DMS53 (cell line): ENCODE results near the gene OSCAR.
A peak's percentile ranks its signal among the peaks of the same experiment; 100 is the strongest.
"Not testable (repeated sequence)": the region's sequence is repeated elsewhere in the genome, so short reads cannot be mapped to it uniquely, and the experiment has no call there.

ENCODE experiments used
- DNase-seq: peaks from one replicate; lab custom pipeline; 2025; lab: John Stamatoyannopoulos, UW

The OSCAR gene

DNA sequence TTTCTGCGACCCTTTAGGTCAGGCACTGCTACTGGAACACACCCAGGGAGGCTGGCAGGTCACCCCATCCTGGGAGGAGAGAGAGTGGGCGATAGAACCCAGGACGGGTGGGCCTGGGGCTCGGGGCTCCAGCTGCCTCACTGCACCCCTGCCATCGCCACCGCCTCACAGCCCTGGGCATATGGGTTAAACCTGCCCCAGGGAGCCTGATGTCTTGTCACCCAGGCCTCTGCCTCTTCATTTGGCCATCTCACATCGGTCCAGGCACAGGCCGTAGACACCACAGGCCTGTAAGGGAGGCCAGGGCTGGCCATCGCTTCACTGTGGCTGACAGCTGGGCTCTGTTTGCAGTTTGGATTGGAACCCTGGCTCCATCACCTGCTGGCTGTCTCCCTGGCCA is 25.1 kb upstream of the OSCAR start:
- no peak for DNase-seq

DNA sequence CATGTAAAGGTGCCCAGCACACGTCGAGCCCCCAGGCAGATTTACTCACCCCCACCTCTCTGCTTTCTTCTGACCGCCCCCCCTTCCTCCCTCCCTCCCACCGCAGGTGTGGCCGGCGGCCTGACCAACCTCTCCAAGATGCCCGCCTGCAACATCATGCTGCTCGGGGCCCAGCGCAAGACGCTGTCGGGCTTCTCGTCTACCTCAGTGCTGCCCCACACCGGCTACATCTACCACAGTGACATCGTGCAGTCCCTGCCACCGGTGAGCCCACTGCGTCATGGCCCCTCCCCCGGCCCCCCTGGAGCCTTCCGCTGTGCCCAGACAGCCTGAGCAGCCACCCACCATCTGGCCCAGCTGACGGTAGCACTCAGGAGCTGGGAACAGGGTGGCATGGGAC is 23.8 kb upstream of the OSCAR start:
- no peak for DNase-seq

DNA sequence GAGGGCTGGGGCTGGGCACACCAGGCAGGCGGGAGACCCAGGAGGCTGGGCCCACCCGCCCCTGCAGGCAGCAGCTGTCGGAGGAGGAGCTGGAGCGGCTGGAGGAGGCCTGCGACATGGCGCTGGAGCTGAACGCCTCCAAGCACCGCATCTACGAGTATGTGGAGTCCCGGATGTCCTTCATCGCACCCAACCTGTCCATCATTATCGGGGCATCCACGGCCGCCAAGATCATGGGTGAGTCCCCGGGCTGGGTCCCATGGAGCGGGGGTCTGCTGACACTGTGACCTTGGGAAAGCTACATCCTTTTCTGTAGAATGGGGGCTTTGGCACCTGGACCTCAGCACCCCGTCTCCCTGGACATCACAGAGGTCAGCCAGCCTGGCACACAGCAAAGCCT is 23.1 kb upstream of the OSCAR start:
- no peak for DNase-seq

DNA sequence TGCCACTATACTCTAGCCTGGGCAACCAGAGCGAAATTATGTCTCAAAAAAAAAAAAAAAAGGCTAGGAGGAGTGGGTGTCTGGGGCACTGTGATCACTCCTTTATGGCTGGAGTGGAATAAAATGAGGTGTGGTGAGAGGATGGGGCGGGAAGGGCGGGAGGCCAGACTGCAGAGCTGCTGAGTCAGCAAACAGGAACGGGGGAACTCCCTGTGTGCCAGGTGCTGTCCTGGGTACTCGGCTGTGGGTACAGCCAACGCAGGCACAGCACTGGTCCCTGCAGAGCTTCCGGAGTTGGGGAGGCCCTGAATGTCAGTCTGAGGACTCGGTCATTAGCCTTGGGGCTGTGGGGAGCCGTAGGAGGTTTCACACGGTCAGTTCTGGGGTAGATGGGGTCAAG is 20.7 kb upstream of the OSCAR start:
- no peak for DNase-seq

DNA sequence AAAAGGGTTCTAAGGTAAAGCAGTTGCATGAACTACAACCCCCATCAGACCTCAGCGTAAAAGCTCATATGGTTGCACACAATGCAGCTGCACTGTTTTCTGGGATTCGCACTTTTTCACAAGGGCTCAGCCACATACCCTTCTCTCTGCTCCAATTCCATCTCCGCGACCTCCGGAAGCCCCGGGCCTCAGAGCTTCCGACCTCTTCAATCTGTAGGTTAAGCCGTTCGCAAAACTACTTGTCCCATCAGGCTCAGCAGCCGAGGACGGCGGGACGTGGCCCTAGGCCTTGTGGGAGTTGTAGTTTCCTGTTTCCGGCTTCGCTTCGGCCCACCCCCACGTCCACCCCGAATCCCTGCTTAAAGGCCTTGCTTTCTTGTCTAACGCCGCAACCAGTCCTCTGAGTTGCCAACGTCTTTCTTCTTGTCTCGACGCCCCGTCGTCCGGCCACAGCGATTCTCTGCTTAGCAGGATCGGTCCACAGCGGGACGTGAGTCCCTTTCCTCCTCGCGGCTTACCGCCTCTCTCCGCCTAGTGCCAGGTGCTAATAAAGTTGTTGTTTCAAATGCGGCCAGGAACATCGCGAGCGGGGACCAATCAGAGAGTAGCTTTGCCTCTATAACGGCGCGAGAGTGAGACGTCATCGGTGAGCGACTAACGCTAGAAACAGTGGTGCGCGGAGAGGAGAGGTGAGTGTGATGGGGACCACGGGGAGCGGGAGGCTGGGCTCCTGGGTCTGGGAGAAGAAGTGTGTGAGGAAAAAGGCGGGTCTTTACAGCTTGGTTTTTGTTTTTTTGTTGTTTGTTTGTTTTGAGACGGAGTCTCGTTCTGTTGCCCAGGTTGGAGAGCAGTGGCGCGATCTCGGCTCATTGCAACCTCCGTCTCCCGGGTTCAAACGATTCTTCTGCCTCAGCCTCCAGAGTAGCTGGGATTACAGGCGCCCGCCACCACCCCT is 14.8 kb upstream of the OSCAR start, which contains the start of the genes PRPF31 and TFPT:
TSS of gene PRPF31 (plus strand) at position 646 of the 955 bp plus-strand sequence. CDS start 2,525 bp downstream, outside the sequence.
TSS of gene TFPT (minus strand) at position 549 of the 955 bp plus-strand sequence. CDS start at position 161, 388 bp downstream.
- DNase-seq = peak; percentile 99

DNA sequence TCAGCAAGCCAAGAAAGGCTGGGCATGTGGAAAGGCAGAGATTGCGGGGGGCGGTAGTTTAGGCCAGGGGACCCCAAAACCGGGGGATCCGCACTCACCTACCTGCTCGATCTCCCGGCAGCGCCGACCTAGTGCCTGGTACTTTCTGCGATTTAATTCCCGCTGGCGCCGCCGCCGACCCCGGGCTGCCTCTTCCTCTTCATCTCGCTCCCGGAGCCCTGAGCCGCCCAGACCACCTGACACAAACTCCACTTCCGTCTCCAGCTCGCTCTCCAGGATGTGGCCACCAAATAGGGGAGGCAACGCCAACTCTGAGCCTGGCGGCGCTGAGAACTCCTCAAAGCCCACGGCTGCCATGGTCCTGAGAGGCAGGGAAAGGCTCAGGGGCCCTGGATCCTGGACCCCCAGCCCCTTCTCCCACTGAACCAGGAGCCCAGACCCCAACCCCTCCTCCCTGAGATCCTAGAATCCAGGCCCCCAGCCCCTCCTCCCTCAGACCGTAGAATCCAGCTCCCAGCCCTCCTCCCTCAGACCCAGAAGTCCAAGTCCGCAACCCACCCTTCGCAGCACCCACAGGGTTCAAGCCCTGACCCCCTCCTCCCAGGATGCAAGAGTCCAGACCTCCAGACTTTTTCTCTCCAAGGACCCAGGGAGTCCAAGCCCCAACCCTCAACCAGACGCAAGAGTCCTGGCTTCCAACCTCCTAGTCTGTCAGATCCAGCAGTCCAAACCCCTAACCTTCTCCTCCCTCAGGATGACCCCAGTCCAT is 13.9 kb upstream of the OSCAR start:
- peak; percentile 82 for DNase-seq

DNA sequence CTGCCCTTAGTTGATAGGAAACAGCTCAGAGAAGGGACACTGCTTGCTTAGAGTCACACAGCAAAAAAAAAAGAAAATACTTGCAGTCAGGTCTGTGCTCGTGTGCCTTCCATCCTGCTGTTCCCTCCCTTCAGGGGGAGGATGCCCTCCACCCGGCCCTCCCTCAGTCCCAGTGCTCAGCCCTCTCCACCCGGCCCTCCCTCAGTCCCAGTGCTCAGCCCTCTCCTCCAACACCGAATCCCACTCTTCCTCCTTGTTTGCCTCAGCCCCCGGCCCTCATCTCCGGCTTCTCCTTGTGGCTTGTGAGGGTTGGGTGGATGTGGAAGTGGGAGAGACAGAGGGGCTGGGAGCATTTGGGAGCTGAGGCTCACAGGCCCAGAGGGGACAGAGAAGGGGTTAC is 9.0 kb upstream of the OSCAR start:
- DNase-seq = peak; percentile 21

DNA sequence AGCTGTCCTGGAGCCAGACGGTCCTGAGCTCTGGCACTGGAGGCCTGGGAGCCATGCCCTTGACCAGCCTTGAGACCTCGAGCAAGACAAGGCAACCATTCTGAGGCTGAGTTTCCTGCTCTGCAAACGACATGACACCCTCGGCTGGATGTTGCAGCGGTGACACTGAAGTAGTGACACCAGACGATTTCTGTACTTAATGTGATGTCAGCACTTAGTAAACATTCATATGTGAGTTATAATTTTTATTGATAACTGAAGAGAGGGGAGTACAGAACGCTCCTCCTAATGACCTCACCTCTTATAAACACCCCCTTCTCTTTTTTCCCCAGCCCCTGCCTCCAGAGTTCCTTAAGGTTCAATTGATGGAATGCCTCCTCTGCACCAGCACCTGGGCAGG is 7.9 kb upstream of the OSCAR start:
- DNase-seq = no peak

DNA sequence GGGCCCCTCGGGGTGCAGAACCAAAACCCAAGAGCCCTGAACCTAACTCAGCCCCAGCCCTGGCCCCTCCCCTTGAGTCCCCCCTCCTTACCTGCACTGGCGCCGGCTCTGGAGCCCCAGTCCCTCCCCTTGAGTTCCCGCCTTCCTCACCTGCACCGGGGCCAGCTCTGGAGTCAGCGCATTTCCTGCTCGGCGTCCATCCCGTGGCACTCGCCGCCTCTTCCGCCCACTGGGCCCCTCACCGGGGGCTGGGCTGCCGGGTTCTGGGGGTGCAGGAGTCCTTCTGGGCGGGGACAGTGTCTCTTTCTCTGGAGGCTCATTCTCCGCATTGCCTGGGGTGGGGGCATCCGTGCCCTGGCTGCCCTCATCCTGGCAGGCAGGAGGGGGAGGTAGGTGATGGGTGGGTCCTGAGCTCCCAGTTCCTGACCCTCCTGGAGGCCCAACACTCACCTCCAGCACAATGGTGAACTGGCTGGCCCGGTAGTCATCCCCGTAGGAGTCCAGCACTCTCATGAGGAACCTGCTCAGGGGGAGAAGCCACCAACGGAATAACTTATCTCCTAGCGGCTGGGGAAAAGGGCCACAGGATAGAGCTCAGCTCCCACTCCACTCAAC is 7.4 kb upstream of the OSCAR start:
- no peak for DNase-seq

DNA sequence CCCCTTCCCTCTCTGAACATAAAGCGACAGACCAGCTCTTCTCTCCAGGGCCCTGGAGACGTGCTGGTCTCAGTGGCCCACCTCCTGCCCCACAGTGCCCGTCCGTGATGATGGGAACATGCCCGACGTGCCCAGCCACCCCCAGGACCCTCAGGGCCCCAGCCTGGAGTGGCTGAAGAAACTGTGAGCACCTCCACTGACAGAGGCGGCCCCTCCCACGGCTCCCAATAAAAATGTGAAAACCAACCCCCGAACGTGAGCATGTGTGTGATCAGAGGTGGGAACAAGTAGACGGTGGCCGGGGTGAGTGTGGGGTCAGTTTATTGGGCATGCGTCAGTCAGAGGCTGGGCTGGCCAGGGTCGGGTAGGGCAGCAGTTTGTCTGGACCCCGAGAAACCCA is 6.1 kb upstream of the OSCAR start:
- DNase-seq = no peak

DNA sequence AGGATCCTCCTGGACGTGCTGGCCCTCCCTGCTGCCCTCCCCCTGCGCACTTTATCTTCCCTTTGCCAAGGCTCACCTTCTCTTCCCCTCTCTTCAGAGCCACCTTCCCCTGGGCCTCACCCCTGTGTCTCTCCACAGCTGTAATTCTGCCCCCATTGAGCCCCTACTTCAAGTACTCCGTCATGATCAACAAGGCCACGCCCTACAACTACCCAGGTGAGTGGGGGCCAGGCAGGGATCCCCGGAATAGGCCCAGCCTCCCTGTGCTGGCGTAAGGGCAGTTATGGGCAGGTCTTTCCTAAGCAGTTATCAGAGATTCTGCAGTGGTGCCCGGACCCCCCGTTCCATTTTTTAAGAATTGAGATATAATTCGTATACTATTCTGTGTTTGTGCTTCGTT is 5.2 kb upstream of the OSCAR start:
- no peak for DNase-seq

DNA sequence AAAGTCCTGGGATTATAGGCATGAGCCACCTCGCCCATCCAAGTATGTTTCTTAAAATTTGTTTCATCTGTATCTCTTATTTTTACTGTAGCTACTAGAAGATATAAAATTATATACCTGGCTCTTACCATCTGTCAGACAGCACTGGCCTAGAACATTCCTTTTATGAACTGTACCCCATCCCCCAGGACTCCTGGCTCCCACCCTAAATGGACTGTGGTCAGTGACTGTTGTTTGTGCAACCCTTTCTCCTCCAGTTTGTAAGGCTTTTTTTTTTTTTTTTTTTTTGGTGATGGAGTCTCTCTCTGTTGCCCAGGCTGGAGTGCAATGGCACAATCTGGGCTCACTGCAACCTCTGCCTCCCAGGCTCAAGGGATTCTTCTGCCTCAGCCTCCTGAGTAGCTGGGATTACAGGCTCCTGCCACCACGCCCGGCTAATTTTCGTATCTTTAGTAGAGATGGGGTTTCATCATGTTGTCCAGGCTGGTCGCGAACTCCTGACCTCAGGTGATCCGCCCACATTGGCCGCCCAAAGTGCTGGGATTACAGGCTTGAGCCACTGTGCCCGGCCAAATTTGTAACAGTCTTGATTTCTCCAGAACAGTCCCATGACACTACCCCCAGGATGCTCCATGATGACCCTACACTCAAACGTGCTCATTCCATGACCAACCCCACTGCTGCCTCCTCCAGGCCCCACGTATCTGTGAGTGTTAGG is 4.6 kb upstream of the OSCAR start:
- DNase-seq = no peak

DNA sequence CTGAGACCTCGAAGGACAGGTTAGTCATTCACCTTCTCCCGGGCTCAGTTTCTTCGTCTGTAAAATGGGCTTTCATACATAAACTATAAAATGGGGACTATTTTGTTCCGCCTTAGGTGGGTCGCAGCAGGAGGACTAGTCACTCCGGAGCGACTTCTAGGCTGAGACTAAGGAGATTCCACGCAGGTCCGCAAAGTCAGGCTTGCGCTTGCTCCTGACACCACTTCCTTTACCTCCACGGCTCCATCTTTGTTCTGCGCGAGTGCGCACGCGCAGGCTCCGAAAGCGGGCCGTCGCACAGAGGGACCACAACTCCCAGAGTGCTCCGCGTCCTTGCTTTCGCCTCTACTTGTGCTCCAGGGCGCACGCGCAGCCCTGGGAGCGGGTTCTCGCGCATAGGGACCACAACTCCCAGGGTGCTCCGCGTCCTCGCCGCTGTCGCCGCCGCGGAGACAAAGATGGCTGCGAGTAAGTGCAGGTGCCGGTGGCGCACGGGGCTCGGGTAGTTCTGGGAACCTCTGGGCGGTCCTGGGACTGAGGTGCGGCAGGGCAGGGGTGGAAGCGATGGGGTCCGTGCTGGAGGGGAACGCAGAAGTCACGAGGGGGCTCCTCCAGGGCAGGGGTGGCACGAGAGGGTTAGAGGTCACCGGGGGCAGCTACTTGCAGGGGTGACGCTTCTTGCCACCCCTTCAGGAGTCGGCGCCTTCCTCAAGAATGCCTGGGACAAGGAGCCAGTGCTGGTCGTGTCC is 2.0 kb upstream of the OSCAR start, which contains the start of gene NDUFA3:
TSS of gene NDUFA3 (plus strand) at position 435 of the 749 bp plus-strand sequence. CDS start at position 459, 24 bp downstream.
- peak; percentile 99 for DNase-seq

DNA sequence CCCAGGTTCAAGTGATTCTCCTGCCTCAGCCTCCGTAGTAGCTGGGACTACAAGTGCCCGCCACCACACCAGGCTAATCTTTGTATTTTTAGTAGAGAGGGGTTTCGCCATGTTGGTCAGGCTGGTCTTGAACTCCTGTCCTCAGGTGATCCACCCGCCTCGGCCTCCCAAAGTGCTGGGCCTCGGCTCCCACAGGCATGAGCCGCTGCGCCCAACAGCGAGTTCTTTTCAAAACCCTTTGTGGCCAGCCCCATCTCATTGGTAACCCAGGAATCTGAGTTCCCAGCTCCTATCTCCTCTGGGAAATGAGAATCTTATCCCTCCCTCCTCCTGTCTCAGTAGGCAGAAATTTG is 724 bp downstream of the OSCAR start:
- not testable (repeated sequence) for DNase-seq

DNA sequence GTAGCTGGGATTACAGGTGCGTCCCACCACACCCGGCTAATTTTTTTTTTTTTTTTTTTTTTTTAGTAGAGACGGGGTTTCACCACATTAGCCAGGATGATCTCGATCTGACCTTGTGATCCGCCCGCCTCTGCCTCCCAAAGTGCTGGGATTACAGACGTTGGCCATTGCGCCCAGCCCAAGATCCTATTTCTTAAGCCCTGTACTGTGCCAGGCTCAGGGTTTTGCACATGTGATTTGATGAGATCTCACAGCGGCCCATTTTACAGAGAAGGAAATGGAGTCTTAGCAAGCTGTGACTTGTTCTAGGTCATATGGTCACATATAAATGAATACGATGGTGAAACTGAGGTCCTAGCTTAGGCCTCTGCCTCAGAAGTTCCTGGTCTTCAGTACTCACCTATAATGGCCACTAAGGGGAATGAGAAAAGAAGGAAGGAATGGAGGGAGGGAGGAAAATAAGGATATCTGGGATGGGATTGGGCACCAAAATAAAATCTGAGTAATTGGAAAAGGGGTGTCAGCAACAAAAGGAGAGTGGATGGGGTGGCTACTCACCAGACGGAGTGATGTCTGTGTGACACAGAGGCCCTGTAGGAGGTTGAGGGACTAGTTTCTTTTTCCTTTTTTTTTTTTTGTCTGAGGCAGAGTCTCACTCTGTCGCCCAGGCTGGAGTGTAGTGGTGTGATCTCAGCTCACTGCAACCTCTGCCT is 1.3 kb downstream of the OSCAR start:
- no peak for DNase-seq

DNA sequence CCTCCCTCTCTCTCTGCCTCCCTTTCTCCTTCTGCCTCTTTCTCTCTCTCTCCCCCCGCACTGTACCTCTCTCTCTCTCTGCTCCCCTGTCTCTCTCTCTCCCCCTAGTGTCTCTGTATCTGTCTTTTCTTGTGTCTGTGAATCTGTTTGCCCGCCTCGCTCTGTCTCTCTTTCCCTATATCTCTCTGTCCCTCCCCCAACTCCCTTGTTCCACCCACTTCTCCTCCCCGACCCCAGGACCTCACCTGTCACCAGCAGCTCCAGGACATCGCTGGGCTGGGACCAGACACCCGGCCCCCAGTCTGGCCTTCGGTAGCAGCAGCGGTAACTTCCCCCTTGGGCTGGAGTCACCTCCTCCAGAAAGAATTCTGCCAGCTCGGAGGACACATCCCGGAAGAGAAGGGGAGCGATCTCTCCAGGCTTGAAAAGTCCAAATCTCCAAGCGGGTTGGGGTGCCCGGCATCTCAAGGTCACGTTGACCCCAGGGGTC is 3.9 kb downstream of the OSCAR start:
- peak; percentile 28 for DNase-seq

DNA sequence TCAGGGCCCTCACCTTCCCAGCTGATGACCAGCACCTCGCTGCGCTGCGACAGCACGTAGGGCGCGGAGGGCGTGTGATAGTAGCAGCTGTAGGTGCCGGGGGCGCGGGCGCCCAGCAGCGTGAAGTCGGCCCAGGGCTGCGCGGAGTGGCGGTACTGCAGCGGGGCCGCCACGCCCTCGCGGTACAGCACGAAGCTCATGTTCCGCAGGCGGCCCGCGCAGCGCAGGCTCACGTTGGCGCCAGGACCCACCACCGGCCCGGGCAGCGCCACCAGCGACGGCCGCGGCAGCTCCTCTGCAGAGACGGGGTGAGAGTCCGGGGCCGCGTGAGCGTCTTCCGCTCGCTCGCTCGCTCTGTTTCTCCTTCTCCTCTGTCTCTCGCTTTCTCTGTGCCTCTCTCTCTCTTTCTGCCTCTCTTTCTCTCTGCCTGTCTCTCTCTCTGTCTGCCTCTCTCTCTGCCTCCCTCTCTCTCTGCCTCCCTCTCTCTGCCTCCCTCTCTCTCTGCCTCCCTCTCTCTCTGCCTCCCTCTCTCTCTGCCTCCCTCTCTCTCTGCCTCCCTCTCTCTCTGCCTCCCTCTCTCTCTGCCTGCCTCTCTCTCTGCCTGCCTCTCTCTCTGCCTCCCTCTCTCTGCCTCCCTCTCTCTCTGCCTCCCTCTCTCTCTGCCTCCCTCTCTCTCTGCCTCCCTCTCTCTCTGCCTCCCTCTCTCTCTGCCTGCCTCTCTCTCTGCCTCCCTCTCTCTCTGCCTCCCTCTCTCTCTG is 4.6 kb downstream of the OSCAR start:
- peak; percentile 75 for DNase-seq

DNA sequence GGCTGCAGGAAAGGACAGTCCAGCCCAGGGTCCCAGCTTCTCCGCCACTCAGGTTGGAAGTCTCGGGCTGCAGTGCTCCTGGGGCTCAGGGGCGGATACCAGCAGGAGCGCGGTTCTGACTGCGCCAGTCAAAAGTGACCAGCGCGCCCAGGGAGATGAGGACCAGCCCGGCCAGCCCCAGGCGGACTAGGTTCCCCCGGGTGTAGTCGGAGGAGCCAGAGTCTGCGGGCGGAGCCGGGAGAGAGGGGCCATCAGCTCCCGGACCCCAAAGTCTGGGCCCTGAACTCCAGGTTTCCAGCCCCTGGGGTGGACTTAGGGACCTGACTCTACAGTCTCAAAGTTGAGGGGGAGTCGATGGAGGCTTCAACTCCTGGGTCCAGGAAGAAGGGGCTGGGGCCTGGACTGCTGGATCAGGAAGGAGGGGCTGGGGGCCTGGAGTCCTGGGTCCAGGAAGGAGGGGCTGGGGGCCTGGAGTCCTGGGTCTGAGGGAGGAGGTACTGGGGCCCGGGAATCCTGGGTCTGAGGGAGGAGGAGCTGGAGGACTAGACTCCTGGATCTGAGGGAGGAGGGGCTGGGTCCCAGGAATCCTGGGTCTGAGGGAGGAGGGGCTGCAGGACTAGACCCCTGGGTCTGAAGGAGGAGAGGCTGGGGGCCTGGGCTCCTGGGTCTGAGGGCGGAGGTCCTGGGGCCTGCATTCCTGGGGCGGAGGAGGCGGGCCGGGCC is 5.3 kb downstream of the OSCAR start:
- DNase-seq = no peak
